Measurements from ENCODE around the gene HYOU1.
"Not testable (repeated sequence)": the region's sequence is repeated elsewhere in the genome, so short reads cannot be mapped to it uniquely, and the experiment has no call there.

The HYOU1 gene

GRCh38 chr11:119087123-119087522 lies 30.1 kb upstream of the HYOU1 start:
- DNase-seq = no peak

- no peak for DNase-seq
These were observed 28.4 kb upstream of the HYOU1 start for GRCh38 chr11:119085437-119085847.

DNA sequence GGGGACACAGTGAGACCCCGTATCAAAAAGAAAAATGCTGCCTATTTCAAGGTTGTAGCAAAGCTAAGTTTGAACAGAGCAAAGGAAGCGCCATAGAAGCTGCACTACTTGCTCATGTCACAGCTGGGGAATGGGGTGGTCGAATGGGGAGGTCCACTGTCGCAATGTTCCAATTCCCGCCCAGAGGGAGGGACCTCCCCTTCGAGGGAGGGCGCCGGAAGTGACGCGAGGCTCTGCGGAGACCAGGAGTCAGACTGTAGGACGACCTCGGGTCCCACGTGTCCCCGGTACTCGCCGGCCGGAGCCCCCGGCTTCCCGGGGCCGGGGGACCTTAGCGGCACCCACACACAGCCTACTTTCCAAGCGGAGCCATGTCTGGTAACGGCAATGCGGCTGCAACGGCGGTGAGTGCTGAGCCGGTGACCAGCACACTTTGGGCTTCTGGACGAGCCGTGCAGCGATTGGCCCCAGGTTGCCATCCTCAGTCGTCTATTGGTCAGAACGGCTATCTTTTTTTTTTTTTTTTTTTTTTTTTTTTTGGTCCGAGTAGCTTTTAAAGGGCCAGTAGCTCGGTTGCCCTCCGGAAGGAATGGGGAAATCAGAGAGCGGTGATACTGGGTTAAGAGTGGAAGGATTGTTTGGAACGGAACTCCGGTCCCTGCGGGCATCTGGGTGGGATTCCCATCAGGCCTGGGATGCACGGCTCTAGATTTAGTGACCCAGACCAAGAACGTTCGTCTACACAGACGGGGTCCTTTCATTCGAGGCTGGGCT lies 27.8 kb upstream of the HYOU1 start, which contains the start of gene HMBS:
Gene HMBS (plus strand): TSS at position 219 of the 774 bp plus-strand sequence. CDS start 153 bp downstream, at position 372.
- DNase-seq = peak; percentile 81

DNA sequence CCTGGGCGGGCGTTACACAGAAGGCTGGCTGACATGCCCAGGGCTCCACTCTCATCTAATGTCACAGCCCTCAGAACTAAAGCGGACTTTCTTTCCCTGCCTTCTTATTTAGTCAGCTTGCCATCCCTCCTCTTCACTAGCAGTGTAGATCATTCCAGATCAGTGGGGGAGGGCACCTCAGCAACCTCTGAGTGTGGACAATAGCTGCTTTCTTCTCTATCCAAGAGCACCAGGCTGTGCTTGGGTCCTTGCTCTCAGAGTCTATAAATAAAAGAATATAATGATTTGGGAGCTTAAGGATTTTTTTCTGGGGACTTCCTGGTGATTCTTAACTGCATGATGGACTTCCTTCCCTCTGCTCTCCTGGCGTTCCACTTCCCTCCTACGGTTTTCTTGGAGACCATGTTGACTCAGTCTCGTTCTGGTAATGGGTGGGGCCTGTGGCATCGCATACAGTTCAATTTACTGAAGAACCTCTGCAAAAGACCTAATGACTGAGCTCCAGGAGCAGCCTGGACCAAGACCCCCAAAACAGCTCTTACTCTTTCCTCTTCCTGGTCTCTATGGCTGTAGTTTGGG lies 24.8 kb upstream of the HYOU1 start:
- no peak for DNase-seq

- DNase-seq = no peak
These were observed 21.8 kb upstream of the HYOU1 start for GRCh38 chr11:119078675-119079420.

GRCh38 chr11:119077839-119078238 lies 20.8 kb upstream of the HYOU1 start:
- DNase-seq = no peak

- DNase-seq = peak; percentile 99
These were observed 10.6 kb upstream of the HYOU1 start, which contains the start of gene VPS11 for GRCh38 chr11:119067371-119068222. TSS of gene VPS11 (plus strand) at chr11:119067818. CDS start at chr11:119067824, 6 bp downstream.

- peak; percentile 61 for DNase-seq
These were observed 8.4 kb upstream of the HYOU1 start for GRCh38 chr11:119065369-119065768.

GRCh38 chr11:119062779-119063178 lies 5.8 kb upstream of the HYOU1 start:
- no peak for DNase-seq

DNA sequence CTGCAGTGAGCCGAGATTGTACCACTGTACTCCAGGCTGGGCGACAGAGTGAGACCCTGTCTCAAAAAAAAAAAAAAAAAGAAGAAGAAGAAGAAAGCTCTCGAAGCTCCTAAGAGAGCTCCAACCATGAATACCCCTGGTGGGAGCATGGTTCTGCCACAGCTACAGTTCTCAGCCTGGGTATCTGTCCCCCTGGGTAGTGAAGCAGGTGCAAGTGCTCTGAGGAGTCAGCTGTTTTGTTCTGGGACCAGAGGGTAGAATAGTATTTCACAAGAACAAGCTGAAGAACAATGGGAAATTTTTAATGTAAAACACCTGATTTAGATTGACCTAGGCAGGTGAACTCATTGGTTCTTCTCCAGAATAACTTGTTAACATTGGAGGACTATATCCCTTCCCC lies 4.3 kb upstream of the HYOU1 start:
- DNase-seq = no peak

DNA sequence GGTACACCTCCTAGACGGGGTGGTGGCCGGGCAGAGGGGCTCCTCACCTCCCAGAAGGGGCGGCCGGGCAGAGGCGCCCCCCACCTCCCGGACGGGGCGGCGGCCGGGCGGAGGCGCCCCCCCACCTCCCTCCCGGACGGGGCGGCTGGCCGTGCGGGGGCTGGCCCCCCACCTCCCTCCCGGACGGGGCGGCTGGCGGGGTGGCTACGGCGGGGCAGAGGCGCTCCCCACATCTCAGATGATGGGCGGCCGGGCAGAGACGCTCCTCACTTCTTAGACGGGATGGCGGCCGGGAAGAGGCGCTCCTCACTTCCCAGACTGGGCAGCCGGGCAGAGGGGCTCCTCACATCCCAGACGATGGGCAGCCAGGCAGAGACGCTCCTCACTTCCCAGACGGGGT lies 2.1 kb upstream of the HYOU1 start:
- DNase-seq = not testable (repeated sequence)

- peak; percentile 61 for DNase-seq
These were observed 495 bp downstream of the HYOU1 start for GRCh38 chr11:119056421-119056999.

- peak; percentile 68 for DNase-seq
These were observed 1.1 kb downstream of the HYOU1 start for GRCh38 chr11:119055901-119056300.

GRCh38 chr11:119054418-119054817 lies 2.6 kb downstream of the HYOU1 start:
- DNase-seq = no peak

DNA sequence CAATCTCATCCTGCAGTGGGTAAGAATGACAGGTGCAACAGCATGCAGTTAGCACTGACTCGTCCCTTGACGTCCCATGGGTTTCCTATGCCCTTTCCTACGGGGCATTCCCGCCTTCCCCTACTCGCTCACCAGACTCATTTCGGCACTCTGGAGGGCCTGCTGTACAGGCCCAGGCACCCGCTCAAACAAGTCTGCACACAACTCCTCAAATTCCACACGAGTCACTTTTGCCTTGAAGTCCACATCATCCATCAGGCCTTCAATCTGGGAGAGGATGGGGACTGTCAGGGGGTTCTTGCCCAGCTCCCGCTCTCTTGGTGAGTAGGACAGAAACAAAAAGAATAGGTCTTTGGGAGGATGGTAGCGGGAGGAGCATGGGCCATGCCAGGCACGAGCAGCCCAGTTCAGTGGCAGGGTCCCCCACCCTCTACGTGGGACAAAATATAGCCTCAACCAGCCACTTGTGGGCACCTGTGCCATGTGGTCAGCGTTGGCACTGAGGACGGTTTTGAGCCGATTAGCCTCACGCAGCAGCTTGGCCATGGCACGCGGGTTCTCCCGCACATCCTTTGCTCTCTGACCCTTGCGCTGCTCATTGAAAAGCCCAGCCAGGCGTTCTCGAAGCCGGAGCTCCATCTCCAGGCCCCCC lies 4.7 kb downstream of the HYOU1 start:
- DNase-seq = peak; percentile 6

DNA sequence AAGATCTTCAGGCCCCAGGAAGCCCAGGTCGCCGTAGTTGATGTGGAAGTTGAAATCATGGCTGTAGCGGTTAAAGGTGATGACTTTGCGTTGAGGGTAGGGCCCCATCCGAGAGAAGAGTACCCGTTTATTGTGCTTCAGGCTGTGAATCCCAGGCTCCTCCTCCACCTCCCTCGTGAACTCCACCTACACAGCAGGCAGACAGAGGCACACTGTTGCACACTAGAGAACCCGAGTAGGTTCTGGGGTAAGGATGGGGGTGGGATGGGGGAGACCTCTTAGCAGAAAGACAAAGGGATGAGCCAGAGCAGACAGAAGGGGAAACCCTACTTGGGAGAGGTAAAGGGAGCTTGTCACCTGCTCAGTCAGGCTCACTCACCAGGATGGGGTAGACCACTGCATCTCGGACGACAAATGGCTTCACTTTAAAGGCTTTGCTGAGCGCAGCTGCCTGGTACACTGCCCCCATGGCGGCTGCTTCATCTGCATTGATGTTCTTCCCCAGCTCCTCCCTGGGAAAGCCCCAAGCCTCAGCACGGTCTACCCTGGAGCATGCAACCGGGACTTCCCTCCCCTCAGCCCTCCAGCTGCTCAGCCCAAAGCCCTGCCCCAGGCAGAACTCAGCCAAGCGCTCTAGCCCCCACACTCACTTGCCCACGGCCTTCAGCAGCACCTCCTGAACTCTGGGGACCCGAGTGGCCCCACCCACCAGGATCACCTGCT lies 5.4 kb downstream of the HYOU1 start:
- DNase-seq = peak; percentile 11

DNA sequence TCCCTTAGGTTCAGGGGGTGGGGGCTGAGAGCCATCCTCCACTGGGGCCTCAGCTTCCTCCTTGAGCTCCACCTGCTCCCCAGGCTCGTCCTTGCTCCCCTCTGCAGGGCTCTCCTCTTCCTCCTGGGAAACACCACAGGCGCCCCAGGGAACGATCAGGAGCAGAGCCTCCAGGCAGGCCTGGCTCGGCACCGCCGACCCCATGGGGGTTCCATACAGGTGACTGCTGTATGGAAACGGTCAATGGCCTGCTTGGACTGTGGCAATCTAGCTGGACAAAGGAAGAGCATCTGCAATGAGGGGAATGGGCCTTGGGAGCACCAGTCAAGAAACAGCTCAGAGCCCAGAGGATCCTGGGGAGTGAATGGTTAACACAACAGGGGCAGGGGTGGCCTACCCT lies 7.9 kb downstream of the HYOU1 start:
- DNase-seq = no peak

DNA sequence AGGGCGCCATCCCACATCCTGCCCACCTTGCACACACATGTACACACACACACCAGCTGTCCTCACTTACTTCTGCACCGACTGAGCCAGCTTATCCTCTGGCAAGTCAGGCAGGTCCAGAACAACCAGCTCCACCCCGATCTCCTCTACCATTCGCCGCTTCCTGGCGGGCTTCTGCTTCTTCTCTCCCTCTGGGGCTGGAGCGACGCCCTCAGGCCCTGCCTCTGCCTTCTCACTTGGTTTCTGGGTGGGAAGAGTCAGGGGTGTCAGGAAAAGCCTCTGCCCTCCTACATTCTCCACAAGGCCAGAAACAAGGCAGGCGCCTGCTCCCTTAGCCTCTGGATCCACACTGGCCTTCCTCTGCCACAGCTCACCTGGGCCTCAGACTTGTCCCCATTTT lies 8.4 kb downstream of the HYOU1 start:
- no peak for DNase-seq

- peak; percentile 2 for DNase-seq
These were observed 9.8 kb downstream of the HYOU1 start for GRCh38 chr11:119047205-119047604.

DNA sequence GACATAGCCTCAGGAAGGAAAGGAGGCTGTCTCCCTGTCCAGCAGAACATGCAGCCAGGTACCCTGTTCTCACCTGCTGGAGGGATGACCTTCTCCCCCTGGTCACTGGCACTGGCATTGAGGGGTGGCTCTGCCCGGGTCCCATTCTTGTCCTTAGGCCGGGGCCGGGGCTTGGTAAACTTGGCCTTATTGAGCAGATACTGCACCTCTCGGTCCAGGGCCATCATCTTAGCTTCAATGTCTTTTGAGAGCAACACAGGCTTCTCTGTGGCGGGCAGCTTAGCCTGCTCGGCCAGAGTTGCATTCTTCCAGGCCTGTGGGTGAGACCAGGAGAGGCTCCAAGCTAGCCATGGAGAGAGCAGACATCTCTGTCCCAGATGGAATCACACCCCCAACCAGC lies 10.5 kb downstream of the HYOU1 start:
- DNase-seq = peak; percentile 9

DNA sequence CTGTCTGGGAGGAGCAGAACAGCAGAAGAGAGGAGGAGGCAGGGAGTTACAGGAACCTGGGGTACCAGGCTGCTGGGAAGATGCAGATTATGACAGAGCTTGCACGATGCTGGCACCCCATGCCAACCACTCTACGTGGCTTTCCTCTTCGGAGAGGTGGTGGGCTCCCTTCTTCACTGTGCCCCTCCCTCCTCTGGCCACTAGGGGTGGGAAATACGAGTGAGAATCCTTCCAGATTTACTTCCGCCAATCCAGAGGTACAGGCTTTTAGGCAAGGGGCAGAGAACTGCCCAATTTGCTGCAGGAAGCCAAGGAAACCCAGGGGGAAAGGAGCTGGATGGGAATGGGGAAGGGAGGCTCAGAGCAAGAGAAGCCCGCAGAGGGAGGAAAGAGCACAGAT lies 12.3 kb downstream of the HYOU1 start:
- DNase-seq = peak; percentile 46
